ENCODE measurements around the gene ARHGAP26. TPM values are rescaled to one million over a fixed set of nuclear protein-coding genes. Genes with fewer than 3 reads are reported as not detected.

ARHGAP26 gene
- polyA plus RNA-seq, 1 donor (not counting 4 experiments of a cell fraction or from before 2014, with no cell fraction given): 3.9 TPM

DNA sequence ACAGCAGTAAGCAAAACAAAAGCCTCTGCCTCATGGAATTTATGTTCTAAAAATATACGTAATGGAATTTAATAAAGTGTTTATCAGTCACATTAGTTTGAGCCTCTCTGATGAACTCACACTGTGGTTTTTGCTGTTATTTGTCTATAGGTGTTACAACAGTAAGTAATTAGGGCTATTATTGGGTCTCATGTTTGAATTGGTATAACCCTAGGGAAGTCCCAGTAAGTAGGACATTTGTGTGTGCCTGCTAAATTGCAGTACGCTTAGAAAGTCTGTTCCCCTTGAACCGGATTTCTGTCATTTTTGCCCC, 435.7 kb downstream of the ARHGAP26 start:
- H3K9me3 ChIP-seq (ENCODE audit: control insufficient read depth, low read depth, low read length): no peaks in the 10 kb centered on the region
- H3K4me3 ChIP-seq (ENCODE audit: control insufficient read depth in 2 of 3, extremely low read depth in 1 of 3, insufficient read depth in 2 of 3, low read depth in 1 of 3, low read length in 3 of 3): peak overlapping the region in 2 of 3 experiments; percentile 32 to 48
- H3K27ac ChIP-seq (ENCODE audit: control insufficient read depth, insufficient read depth, low read length): peak overlapping the region; percentile 98
- no peaks in the 10 kb centered on the region for H3K36me3 ChIP-seq (ENCODE audit: control insufficient read depth in 2 of 2, extremely low read depth in 1 of 2, insufficient read depth in 2 of 2, low read length in 2 of 2)
- peak overlapping the region; percentile 81 for H3K9ac ChIP-seq (ENCODE audit: control insufficient read depth, extremely low read depth, insufficient read depth, low read length)
- dilution Hi-C loops (cut with MboI; ENCODE audit: extremely low pct_ligation_motif_present, low sequenced_read_pairs): no loop called here
- H2AFZ ChIP-seq (ENCODE audit: control insufficient read depth, low read length): peak overlapping the region; percentile 10
- TF ChIP-seq, protein P1, sequence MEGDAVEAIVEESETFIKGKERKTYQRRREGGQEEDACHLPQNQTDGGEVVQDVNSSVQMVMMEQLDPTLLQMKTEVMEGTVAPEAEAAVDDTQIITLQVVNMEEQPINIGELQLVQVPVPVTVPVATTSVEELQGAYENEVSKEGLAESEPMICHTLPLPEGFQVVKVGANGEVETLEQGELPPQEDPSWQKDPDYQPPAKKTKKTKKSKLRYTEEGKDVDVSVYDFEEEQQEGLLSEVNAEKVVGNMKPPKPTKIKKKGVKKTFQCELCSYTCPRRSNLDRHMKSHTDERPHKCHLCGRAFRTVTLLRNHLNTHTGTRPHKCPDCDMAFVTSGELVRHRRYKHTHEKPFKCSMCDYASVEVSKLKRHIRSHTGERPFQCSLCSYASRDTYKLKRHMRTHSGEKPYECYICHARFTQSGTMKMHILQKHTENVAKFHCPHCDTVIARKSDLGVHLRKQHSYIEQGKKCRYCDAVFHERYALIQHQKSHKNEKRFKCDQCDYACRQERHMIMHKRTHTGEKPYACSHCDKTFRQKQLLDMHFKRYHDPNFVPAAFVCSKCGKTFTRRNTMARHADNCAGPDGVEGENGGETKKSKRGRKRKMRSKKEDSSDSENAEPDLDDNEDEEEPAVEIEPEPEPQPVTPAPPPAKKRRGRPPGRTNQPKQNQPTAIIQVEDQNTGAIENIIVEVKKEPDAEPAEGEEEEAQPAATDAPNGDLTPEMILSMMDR (optimal IDR thresholded peaks at IDR 0.05 in 1 of 3, IDR thresholded peaks at IDR 0.05 in 1 of 3, conservative IDR thresholded peaks at IDR 0.05 in 1 of 3; ENCODE audit: extremely low read depth in 1 of 3, insufficient read depth in 2 of 3, low read length in 3 of 3): no peak
- no peak for TF ChIP-seq EZH2 (IDR thresholded peaks at IDR 0.05; ENCODE audit: low read length)
- H3K4me2 ChIP-seq (ENCODE audit: control insufficient read depth, extremely low read depth, insufficient read depth, low read depth, low read length): peak overlapping the region; percentile 90
- no peaks in the 10 kb centered on the region for H3K27me3 ChIP-seq (ENCODE audit: control insufficient read depth, extremely low read depth, insufficient read depth, low read length)
- no peaks in the 10 kb centered on the region for H3K79me2 ChIP-seq (ENCODE audit: control insufficient read depth, insufficient read depth, low read length)
- H3K4me1 ChIP-seq (ENCODE audit: control insufficient read depth, extremely low read depth, insufficient read depth, low read length): peaks cover 38% of the 10 kb centered on the region
- H3K9me1 ChIP-seq (ENCODE audit: control insufficient read depth, extremely low read depth, insufficient read depth, low read length): no peaks in the 10 kb centered on the region
- no peak for DNase-seq (ENCODE audit: low read depth, low spot score)
- FAIRE-seq: no peak
- no peaks in the 10 kb centered on the region for H4K20me1 ChIP-seq (ENCODE audit: control insufficient read depth, extremely low read depth, insufficient read depth, low read length)

DNA sequence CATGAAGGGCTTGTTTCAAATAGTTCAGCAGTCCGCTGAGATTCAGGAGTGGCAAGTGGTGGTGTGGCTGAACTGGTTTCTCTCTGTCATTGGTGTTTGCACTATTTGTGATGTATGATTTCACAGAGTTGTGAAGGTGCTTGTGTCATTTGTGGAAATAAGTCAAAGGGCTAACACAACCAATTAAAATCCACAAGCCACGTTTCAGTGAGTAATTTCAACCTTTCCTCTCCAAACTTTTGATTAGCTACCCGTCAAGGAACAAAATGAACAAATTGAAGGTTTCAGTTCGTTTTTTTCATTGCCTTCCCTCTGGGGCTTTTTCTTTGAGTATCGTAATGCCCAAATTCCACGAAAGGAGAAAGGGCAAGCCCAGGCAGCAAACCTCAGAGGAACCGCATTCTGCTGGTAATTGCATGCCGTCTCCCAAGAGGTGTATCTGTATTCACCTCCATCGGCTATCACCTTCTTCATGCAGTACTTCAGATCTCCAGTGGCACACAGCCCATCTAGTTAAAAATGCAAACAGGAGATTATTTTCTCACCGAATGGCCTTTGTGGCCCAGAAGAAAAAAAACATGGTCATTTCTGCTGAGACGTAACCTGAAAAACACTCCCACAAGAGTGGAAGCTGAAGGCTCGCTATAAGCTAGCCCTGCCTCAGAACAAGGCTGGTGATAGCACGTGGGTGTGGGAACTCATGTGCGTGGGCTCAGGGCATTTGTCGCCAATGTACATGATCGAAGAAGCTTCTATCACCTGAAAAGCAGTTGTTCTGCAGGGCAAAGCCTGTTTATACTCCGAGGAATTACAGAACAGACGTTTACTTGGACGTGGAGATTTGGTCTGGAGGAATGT, 436.2 kb downstream of the ARHGAP26 start:
- H2AFZ ChIP-seq (ENCODE audit: control insufficient read depth, low read length): peak overlapping the region; percentile 10
- peaks cover 33% of the 10 kb centered on the region for H3K4me1 ChIP-seq (ENCODE audit: control insufficient read depth, extremely low read depth, insufficient read depth, low read length)
- H3K36me3 ChIP-seq (ENCODE audit: control insufficient read depth in 2 of 2, extremely low read depth in 1 of 2, insufficient read depth in 2 of 2, low read length in 2 of 2): no peaks in the 10 kb centered on the region
- TF ChIP-seq, protein P1 (optimal IDR thresholded peaks at IDR 0.05 in 1 of 3, IDR thresholded peaks at IDR 0.05 in 1 of 3, conservative IDR thresholded peaks at IDR 0.05 in 1 of 3; ENCODE audit: extremely low read depth in 1 of 3, insufficient read depth in 2 of 3, low read length in 3 of 3): no peak
- no peak for TF ChIP-seq EZH2 (IDR thresholded peaks at IDR 0.05; ENCODE audit: low read length)
- DNase-seq (ENCODE audit: low read depth, low spot score) (peak; percentile 41), FAIRE-seq (peak; percentile 85)
- peak overlapping the region; percentile 81 for H3K9ac ChIP-seq (ENCODE audit: control insufficient read depth, extremely low read depth, insufficient read depth, low read length)
- H3K9me3 ChIP-seq (ENCODE audit: control insufficient read depth, low read depth, low read length): no peaks in the 10 kb centered on the region
- H3K79me2 ChIP-seq (ENCODE audit: control insufficient read depth, insufficient read depth, low read length): no peaks in the 10 kb centered on the region
- H3K4me3 ChIP-seq (ENCODE audit: control insufficient read depth in 2 of 3, extremely low read depth in 1 of 3, insufficient read depth in 2 of 3, low read depth in 1 of 3, low read length in 3 of 3): peak overlapping the region in 2 of 3 experiments; percentile 32 to 48
- H4K20me1 ChIP-seq (ENCODE audit: control insufficient read depth, extremely low read depth, insufficient read depth, low read length): no peaks in the 10 kb centered on the region
- H3K27me3 ChIP-seq (ENCODE audit: control insufficient read depth, extremely low read depth, insufficient read depth, low read length): no peaks in the 10 kb centered on the region
- H3K9me1 ChIP-seq (ENCODE audit: control insufficient read depth, extremely low read depth, insufficient read depth, low read length): no peaks in the 10 kb centered on the region
- peak overlapping the region; percentile 90 for H3K4me2 ChIP-seq (ENCODE audit: control insufficient read depth, extremely low read depth, insufficient read depth, low read depth, low read length)
- dilution Hi-C loops (cut with MboI; ENCODE audit: extremely low pct_ligation_motif_present, low sequenced_read_pairs): no loop called here
- peak overlapping the region; percentile 98 for H3K27ac ChIP-seq (ENCODE audit: control insufficient read depth, insufficient read depth, low read length)

Data from keratinocyte (primary cell).